Sigmoid colon (tissue), 7 donors: ENCODE results near the gene PAOX. TPM values are rescaled to one million over a fixed set of nuclear protein-coding genes. Genes with fewer than 3 reads are reported as not detected.

ENCODE experiments used
- DNase-seq: peaks from one replicate; pipeline ENCODE4 v3.0.0-alpha.2; 2019
- H3K27ac ChIP-seq, 4 donors: fragments of 200-600 bp; sonication (generic); one replicate each; pipeline ENCODE4 v1.5.1; 2016 to 2019; ENCODE audit warnings: mild to moderate bottlenecking in 1 of 4
- H3K27me3 ChIP-seq, 3 donors: fragments of 200-600 bp; sonication (generic); one replicate each; pipeline ENCODE4 v1.5.1; 2019; ENCODE audit warnings: mild to moderate bottlenecking in 1 of 3
- H3K36me3 ChIP-seq, 4 donors: fragments of 200-600 bp; sonication (generic); one replicate each; pipeline ENCODE4 v1.5.1; 2016 to 2019
- H3K4me1 ChIP-seq, 4 donors: fragments of 200-600 bp; sonication (generic); one replicate each; pipeline ENCODE4 v1.5.1; 2017 to 2019
- H3K4me3 ChIP-seq, 4 donors: fragments of 200-600 bp; sonication (generic); one replicate each; pipeline ENCODE4 v1.5.1; 2017 to 2019; ENCODE audit warnings: mild to moderate bottlenecking in 2 of 4, moderate library complexity in 1 of 4
- H3K9me3 ChIP-seq, 4 donors: fragments of 200-600 bp in 3 of 4; sonication (generic) in 3 of 4; one replicate each; pipeline versions ENCODE4 v1.5.1 to v1.6.1; 2013 to 2019
- EP300 ChIP-seq, 4 donors: sonication (generic); formaldehyde crosslinking; IDR thresholded peaks; one replicate each; pipeline ENCODE4 v1.6.1; 2017; ENCODE audit warnings: antibody characterized with exemption in 4 of 4
- POLR2A ChIP-seq, 2 donors: fragments of 450-650 bp; IDR thresholded peaks; one replicate each; pipeline ENCODE4 v1.6.1; 2016; ENCODE audit warnings: antibody characterized with exemption in 2 of 2, mild to moderate bottlenecking in 2 of 2, moderate library complexity in 2 of 2
- POLR2AphosphoS5 ChIP-seq, 4 donors: sonication (generic); formaldehyde crosslinking; IDR thresholded peaks; one replicate each; pipeline ENCODE4 v1.6.1; 2017; ENCODE audit warnings: antibody characterized with exemption in 4 of 4
- WGBS, 2 donors: extraction: QIAGEN DNeasy Blood & Tissue Kit; methylation state at CpG; one replicate each; pipeline ENCODE4 v1.1.7; 2013; 5-methylcytosine and 5-hydroxymethylcytosine counted together
- intact Hi-C: fragments of 100-400 bp; cut with DNase I; formaldehyde crosslinking; loops from one replicate; pipeline ENCODE4 v1.15.1; 2023
- polyA plus RNA-seq, 3 donors: library from polyadenylated mRNA; stranded (reverse); fragments of 200-250 nt; gene quantifications; one replicate each; pipeline ENCODE4 v1.2.3, GENCODE V29; 2013
- total RNA-seq, 4 donors: library from RNA; depleted of rRNA; stranded (reverse); fragments of >200 nt; gene quantifications; one replicate each; pipeline ENCODE4 v1.1.0, GENCODE V29; 2016
- TF ChIP-seq, protein P1 (sequence below), 4 experiments: fragments of 450-650 bp in 3 of 4; fragments of 200-600 bp in 1 of 4; IDR thresholded peaks; one replicate each; pipeline ENCODE4 v1.5.1; 2016 to 2019; ENCODE audit warnings: antibody characterized with exemption in 4 of 4, mild to moderate bottlenecking in 3 of 4, moderate library complexity in 2 of 4
- donor health status: healthy with polysubstance abuse.
- donor health status: Bipolar disorder and iron deficiency.
- donor health status: healthy.

PAOX gene
- total and polyA plus RNA-seq, 7 donors, result 5.4 to 11.8 (median 8.7) TPM

DNA sequence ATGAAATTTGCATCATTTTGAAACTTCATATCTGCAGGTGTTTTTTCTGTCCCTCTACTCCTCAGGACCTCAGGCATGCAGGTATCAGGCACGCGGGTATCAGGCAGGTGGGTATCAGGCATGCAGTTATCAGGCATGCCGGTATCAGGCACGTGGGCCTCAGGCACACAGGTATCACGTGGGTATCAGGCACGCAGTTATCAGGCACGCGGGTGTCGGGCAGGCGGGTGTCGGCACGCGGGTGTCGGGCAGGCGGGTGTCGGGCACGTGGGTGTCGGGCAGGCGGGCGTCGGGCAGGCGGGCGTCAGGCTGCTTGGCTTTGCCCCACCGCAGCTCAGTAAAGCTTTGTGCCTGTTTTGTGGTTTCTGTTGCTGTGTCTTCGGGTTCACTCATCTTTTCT lies 36.7 kb downstream of the PAOX start:
- Histone ChIP-seq H3K27me3 (no peaks in the 10 kb centered on the region), H3K4me3 (no peak overlapping the region), H3K27ac (no peak overlapping the region), H3K36me3 (peaks cover 16 to 59% (median 27%) of the 10 kb centered on the region in 4 donors), H3K4me1 (no peaks in the 10 kb centered on the region), H3K9me3 (peaks cover 0 to 7% (median 2%) of the 10 kb centered on the region in 4 donors)
- DNase-seq, result no peak
- TF ChIP-seq, protein P1, sequence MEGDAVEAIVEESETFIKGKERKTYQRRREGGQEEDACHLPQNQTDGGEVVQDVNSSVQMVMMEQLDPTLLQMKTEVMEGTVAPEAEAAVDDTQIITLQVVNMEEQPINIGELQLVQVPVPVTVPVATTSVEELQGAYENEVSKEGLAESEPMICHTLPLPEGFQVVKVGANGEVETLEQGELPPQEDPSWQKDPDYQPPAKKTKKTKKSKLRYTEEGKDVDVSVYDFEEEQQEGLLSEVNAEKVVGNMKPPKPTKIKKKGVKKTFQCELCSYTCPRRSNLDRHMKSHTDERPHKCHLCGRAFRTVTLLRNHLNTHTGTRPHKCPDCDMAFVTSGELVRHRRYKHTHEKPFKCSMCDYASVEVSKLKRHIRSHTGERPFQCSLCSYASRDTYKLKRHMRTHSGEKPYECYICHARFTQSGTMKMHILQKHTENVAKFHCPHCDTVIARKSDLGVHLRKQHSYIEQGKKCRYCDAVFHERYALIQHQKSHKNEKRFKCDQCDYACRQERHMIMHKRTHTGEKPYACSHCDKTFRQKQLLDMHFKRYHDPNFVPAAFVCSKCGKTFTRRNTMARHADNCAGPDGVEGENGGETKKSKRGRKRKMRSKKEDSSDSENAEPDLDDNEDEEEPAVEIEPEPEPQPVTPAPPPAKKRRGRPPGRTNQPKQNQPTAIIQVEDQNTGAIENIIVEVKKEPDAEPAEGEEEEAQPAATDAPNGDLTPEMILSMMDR (IDR thresholded peaks at IDR 0.05), result no peak
- TF ChIP-seq EP300 (IDR thresholded peaks at IDR 0.05) (no peak), POLR2A (IDR thresholded peaks at IDR 0.05) (no peak), POLR2AphosphoS5 (IDR thresholded peaks at IDR 0.05) (no peak)
- intact Hi-C loops, result no loop called here
- WGBS, 2 donors, result 90 to 96% methylated on average over 25 of the region's 25 CpGs

DNA sequence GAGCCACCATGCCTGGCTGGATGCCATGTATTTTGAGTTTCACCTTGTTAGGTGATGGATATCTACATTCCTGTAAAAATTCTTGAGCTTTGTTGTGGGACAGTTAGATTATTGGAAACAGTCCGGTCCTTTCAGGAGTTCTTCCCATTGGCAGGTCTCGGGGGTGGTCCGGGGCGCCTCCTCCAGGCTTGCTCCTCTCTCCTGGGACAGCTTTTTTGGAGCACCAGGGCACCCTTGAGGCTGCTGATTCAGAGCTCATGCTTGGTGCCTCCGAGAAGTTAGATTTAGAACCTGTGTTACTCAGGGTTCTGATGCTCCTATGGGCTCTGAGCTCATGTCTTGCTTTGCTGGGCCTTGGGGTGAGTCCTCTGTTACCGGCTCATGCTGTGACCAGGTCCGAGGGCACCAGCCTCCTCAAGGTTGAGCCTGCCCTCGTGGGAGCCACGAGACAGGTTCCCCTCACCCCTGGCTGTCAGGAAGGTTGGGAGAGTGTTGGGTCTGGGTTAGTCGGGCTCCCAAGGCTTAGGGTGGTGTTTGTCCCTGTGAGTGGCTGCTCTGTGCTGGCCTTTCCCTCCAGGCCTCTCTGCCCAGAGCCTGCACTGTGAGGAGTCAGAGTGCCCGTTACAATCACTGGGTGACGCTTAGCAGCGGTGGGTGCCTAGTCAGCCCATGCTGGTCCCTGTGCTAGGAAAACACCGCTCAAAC lies 39.4 kb downstream of the PAOX start:
- intact Hi-C loops, result no loop called here
- no peaks in the 10 kb centered on the region for H3K9me3 ChIP-seq
- WGBS, 2 donors, result 95 to 96% methylated on average over 14 of the region's 14 CpGs

DNA sequence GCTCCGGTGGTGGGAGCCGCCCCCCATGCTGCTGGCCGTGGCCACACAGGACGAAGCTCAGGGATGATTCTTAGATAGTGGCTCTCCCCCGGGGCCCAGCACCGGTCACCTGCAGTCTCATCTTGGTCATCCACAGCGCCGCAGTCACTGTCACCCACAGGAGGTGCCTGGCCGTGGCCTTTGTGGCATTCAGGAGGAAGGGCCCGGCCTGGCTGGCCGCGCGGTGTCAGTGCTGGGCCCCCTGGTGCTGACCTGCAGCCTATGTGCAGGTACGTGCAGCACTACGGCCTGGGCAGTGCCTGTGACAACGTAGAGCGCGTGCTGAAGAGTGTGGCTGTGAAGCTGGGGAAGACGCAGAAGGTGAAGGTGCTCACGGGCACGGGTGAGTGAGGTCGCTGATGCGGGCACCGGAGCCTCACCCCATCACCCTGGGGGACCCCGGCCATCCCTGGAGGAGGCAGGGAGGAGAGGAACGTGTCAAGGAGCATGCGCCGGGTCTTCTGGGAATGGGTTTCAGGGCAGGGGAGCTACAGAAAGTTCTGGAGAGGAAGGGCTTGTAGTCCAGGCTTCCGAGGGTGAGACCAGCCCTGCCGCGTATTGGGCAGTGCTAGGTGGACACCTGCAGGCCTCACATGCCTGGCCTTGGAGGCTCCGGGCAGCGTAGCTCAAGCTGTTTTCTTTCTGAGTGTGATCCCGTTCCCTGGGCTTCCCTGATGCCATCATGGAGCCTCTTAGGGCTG lies 40.3 kb downstream of the PAOX start:
- no peak for DNase-seq
- Histone ChIP-seq H3K27ac (no peak overlapping the region), H3K9me3 (no peaks in the 10 kb centered on the region), H3K4me1 (peaks cover 0 to 10% (median 8%) of the 10 kb centered on the region in 4 donors), H3K36me3 (peaks cover 16 to 37% (median 19%) of the 10 kb centered on the region in 4 donors), H3K4me3 (no peak overlapping the region), H3K27me3 (peaks cover 6 to 18% (median 9%) of the 10 kb centered on the region in 3 donors)
- intact Hi-C loops, result no loop called here
- 94 to 95% methylated on average over 34 of the region's 34 CpGs for WGBS, 2 donors
- TF ChIP-seq POLR2A (IDR thresholded peaks at IDR 0.05), result no peak
- TF ChIP-seq, protein P1 (IDR thresholded peaks at IDR 0.05), result no peak
- no peak for TF ChIP-seq EP300 (IDR thresholded peaks at IDR 0.05)
- TF ChIP-seq POLR2AphosphoS5 (IDR thresholded peaks at IDR 0.05), result no peak

More for the DNA sequence above, 39.4 kb downstream of the PAOX start:
- H3K36me3 ChIP-seq, result peaks cover 16 to 40% (median 21%) of the 10 kb centered on the region in 4 donors
- TF ChIP-seq, protein P1 (IDR thresholded peaks at IDR 0.05), result no peak
- TF ChIP-seq EP300 (IDR thresholded peaks at IDR 0.05) (no peak), POLR2AphosphoS5 (IDR thresholded peaks at IDR 0.05) (no peak), POLR2A (IDR thresholded peaks at IDR 0.05) (no peak)
- H3K27me3 ChIP-seq, result peaks cover 6 to 15% (median 9%) of the 10 kb centered on the region in 3 donors
- H3K4me3 ChIP-seq, result no peak overlapping the region
- peaks cover 0 to 7% (median 6%) of the 10 kb centered on the region in 4 donors for H3K4me1 ChIP-seq
- no peak overlapping the region for H3K27ac ChIP-seq
- no peak for DNase-seq

DNA sequence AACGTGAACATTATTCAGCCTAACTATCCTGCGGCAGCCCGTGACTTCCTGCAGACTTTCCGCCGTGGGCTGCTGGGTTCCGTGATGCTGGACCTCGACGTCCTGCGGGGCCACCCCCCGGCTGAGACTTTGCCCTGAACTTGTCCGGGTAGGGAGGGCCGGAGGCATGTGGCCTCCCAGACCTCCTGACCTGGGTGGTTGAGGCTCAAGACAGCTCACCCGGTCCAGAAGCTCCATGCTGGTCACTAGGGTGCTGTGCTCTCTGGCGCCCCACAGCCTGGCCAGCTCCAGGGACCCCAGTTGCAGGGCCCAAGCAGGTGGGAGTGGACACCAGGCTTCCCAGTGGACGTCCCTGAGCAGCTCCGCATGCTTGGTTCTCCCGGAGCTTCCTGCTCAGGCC lies 41.0 kb downstream of the PAOX start:
- no peak for DNase-seq
- Histone ChIP-seq H3K27me3 (peaks cover 6 to 18% (median 9%) of the 10 kb centered on the region in 3 donors), H3K9me3 (no peaks in the 10 kb centered on the region), H3K4me3 (no peak overlapping the region), H3K27ac (no peak overlapping the region), H3K36me3 (peaks cover 16 to 35% (median 17%) of the 10 kb centered on the region in 4 donors), H3K4me1 (peaks cover 0 to 10% (median 8%) of the 10 kb centered on the region in 4 donors)
- WGBS, 2 donors, result 92 to 94% methylated on average over 17 of the region's 17 CpGs
- intact Hi-C loops, result no loop called here
- TF ChIP-seq POLR2A (IDR thresholded peaks at IDR 0.05), result no peak
- TF ChIP-seq EP300 (IDR thresholded peaks at IDR 0.05), result no peak
- TF ChIP-seq, protein P1 (IDR thresholded peaks at IDR 0.05), result no peak
- TF ChIP-seq POLR2AphosphoS5 (IDR thresholded peaks at IDR 0.05), result no peak
